GM13976 (cell line): ENCODE data around the gene FCHO2.

Source experiments
- DNase-seq: peaks from one replicate; pipeline ENCODE4 v3.0.0; 2012; ENCODE audit warnings: low spot score
- in situ Hi-C: fragments of 300-500 bp; cut with MboI; formaldehyde crosslinking; loops from one replicate; pipeline ENCODE4 v1.12.0; 2022; ENCODE audit warnings: low sequenced_read_pairs, mixed read lengths, inconsistent platforms; ENCODE audit not compliant: unreplicated experiment
- TF ChIP-seq, protein P1 (sequence below): IDR thresholded peaks from 2 replicates; pipeline ENCODE4 v1.5.1; 2012; ENCODE audit warnings: borderline replicate concordance, mild to moderate bottlenecking; ENCODE audit not compliant: insufficient read depth; ENCODE audit errors: extremely low read depth, missing control alignments, control extremely low read depth

Gene FCHO2

DNA sequence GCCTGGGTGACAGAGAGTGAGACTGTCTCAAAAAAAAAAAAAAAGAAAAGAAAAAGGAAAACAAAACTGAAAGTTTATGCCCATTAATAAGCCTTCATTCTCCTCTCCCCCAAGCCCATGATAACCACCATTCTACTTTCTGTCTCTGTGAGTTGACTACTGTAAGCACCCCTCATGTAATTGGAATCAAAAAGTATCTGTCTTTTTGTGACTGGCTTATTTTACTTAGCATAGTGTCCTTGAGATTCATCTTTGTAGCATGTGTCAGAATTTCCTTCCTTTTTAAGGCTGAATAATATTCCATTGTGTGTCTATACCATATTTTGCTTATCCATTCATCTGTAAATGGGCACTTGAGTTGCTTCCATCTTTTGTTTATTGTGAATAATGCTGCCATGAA, 150.5 kb downstream of the FCHO2 start:
- no peak for DNase-seq
- in situ Hi-C loops, result no loop called here
- TF ChIP-seq, protein P1, sequence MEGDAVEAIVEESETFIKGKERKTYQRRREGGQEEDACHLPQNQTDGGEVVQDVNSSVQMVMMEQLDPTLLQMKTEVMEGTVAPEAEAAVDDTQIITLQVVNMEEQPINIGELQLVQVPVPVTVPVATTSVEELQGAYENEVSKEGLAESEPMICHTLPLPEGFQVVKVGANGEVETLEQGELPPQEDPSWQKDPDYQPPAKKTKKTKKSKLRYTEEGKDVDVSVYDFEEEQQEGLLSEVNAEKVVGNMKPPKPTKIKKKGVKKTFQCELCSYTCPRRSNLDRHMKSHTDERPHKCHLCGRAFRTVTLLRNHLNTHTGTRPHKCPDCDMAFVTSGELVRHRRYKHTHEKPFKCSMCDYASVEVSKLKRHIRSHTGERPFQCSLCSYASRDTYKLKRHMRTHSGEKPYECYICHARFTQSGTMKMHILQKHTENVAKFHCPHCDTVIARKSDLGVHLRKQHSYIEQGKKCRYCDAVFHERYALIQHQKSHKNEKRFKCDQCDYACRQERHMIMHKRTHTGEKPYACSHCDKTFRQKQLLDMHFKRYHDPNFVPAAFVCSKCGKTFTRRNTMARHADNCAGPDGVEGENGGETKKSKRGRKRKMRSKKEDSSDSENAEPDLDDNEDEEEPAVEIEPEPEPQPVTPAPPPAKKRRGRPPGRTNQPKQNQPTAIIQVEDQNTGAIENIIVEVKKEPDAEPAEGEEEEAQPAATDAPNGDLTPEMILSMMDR, result no peak

DNA sequence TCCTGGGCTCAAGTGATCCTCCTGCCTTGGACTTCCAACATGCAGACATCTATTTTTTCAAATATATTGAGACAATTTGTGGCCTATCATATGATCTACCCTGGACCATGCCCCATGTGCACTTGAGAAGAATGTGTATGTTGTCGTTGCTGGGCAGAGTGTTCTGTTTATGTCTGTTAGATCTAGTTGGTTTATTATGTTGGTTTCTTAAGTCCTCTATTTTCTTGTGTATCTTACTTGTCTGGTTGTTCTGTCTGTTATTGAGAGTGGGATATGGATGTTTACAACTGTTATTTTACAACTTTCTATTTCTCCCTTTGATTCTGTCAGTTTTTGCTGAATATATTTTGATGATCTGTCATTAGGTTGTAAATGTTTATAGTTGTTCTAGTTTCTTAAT, 154.3 kb downstream of the FCHO2 start:
- in situ Hi-C loops, result no loop called here
- TF ChIP-seq, protein P1, result no peak
- DNase-seq, result no peak

DNA sequence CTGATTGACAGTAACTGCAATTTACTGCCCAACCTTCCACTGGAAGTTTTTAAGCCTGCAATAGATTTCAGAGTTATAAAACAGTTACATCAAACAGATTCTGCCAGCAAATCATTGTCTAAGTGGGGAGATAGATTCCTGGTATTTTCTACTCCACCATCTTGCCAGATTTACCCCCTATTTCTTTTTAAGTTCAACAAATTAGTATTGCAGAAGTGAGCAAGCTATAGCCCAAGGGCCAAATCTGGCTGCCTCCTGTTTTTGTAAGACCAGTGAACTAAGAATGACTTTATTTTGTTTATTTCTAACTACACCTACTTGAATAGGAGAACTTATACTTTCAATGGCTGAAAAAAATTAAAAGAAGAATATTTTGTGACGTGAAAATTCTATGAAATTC, 155.7 kb downstream of the FCHO2 start:
- DNase-seq, result no peak
- TF ChIP-seq, protein P1, result no peak
- in situ Hi-C loops, result no loop called here

DNA sequence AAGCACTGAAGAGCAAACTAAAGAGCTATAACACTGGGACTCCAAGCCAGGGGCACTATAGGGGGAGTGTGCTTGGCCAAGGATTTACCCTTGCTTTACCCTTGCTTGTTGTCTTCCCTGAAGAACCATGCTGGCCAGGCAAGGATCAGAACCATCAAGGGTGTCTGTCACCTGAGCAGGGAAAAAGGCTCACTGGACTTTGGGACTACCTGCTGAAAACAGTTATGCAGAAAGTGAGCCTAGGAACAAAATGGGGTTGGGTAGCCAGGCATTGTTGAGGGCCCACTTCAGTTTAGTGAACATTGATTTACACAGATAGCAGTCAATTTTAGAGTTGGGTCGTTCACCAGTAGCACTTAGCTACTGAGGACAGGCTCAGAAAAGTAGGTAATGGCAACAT, 156.5 kb downstream of the FCHO2 start:
- TF ChIP-seq, protein P1, result no peak
- no peak for DNase-seq
- in situ Hi-C loops, result no loop called here

DNA sequence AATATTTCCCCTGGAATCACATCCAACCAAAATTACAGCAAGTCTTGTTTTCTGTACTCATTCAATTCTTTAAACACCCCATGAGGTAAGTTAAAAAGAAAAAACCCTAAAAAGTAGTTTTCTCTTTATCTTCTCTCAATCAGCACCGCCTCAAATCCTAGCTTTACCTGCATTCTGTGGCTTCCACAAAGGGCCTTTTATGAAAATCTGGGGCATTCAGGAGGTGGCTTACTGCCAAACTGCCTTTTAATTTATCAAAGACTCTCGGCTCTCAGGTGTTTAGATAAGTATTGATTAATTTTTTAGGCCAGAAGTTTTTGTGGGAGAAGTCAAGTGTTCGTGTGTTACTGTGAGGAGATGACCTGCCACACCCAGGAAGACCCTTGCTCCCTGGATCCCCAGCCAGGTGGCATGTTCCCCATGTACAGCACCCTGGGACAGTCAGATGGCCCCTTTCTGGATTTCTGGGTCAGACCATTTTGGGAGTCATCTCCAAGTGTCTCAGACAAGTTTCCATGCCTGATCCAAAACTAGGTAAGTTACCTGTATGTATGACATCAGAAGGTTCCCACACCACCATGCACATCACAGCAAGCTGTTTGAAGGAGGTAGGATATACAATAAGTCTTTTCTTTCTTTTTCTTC, 158.3 kb downstream of the FCHO2 start:
- TF ChIP-seq, protein P1, result no peak
- in situ Hi-C loops, result no loop called here

DNA sequence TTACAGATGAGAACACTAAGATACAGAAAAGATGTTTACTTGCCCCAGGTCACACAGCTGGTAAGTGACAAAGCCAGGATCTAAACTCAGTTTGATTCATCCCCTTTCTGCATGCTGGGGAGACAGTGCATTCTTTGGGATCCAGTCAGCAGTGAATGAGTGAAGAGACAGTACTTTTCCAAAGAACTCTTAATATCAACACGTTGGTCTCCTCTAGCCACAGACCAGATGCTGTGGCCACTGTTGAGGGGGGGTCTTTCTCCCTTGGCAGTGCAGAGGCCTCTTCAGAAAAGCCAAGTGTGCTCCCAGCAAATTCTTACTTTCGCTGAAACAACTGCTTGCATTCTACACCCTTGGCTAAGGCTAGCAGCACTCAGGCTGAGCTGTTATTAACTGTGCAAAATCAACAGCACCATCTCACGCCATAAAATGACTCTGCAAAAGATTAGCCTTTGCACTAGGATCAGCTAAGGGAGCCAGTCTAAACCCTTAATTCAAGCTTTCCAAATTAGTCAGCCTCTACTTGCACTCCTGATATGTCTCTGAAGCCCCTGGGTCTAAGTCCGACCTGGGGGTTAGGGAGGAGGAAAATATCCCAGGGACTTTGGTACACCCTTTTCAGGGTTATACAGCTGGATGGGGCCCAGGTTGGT, 159.7 kb downstream of the FCHO2 start:
- DNase-seq, result no peak
- TF ChIP-seq, protein P1, result no peak
- in situ Hi-C loops, result no loop called here

More for the DNA sequence above, 158.3 kb downstream of the FCHO2 start:
- no peak for DNase-seq

DNA sequence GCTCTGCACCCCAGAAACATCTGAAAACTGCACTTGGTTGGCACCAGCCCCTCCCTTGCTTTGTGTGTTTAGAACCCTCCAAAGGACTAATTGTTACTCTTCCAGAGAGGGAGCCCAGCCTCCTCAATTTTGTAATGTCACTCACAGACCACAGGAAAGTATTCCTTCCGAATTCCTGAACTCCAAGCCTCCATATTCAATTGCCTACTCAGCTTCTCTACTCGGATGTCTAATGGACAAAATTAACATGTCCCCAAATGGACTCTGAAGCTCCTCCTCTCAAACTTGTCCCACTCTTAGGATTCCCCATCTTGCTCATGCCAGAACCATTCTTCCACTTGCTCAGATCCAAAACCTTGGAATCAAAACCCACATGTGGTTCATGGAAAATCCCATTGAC, 160.7 kb downstream of the FCHO2 start:
- TF ChIP-seq, protein P1, result no peak
- in situ Hi-C loops, result no loop called here
- no peak for DNase-seq
